Astrocyte of the spinal cord (primary cell): ENCODE data around the gene ZFP36L1.

Experiments
- DNase-seq: peaks from one replicate; pipeline ENCODE4 v3.0.0; 2011; ENCODE audit warnings: low read depth, low spot score
- H3K4me3 ChIP-seq: 2 replicates; pipeline ENCODE4 v1.5.1; 2011; ENCODE audit warnings: low read depth, mild to moderate bottlenecking, low read length, moderate library complexity
- in situ Hi-C: cut with HindIII; loops from 2 replicates; pipeline ENCODE4 v1.10.0; 2017; ENCODE audit warnings: low sequenced_read_pairs
- TF ChIP-seq, protein P1 (sequence below): IDR thresholded peaks from 2 replicates; pipeline ENCODE4 v1.5.1; 2012; ENCODE audit warnings: low read depth, mild to moderate bottlenecking, low read length, inconsistent platforms

Gene ZFP36L1

GRCh38 chr14:68811171-68811570 lies 18.3 kb upstream of the ZFP36L1 start:
- in situ Hi-C loops = no loop called here
- DNase-seq = no peak
- TF ChIP-seq, protein P1, sequence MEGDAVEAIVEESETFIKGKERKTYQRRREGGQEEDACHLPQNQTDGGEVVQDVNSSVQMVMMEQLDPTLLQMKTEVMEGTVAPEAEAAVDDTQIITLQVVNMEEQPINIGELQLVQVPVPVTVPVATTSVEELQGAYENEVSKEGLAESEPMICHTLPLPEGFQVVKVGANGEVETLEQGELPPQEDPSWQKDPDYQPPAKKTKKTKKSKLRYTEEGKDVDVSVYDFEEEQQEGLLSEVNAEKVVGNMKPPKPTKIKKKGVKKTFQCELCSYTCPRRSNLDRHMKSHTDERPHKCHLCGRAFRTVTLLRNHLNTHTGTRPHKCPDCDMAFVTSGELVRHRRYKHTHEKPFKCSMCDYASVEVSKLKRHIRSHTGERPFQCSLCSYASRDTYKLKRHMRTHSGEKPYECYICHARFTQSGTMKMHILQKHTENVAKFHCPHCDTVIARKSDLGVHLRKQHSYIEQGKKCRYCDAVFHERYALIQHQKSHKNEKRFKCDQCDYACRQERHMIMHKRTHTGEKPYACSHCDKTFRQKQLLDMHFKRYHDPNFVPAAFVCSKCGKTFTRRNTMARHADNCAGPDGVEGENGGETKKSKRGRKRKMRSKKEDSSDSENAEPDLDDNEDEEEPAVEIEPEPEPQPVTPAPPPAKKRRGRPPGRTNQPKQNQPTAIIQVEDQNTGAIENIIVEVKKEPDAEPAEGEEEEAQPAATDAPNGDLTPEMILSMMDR = no peak
- H3K4me3 ChIP-seq = no peak overlapping the region

GRCh38 chr14:68810173-68811153 lies 17.6 kb upstream of the ZFP36L1 start:
- no peak overlapping the region for H3K4me3 ChIP-seq
- in situ Hi-C loops = no loop called here
- DNase-seq = no peak
- TF ChIP-seq, protein P1 = no peak

DNA sequence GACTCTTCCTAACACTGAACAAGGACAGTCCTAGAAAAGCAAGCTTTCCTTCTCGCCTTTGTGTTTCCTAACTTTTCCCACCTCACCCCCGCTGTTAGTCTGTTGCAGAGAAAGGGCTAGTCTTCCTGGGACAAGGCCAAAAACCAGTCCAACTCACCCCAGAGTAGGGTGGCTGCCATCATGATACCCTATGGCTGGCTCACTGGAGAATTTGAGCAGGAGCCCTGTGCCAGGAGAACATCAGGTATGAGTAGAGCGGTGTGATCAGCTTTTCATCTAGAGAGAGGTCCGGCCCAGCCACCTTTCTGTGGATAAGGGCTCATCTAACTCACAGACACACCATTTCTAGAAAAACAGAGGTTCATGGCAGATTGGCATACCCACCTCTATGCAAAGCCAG lies 16.7 kb upstream of the ZFP36L1 start:
- in situ Hi-C loops = no loop called here

DNA sequence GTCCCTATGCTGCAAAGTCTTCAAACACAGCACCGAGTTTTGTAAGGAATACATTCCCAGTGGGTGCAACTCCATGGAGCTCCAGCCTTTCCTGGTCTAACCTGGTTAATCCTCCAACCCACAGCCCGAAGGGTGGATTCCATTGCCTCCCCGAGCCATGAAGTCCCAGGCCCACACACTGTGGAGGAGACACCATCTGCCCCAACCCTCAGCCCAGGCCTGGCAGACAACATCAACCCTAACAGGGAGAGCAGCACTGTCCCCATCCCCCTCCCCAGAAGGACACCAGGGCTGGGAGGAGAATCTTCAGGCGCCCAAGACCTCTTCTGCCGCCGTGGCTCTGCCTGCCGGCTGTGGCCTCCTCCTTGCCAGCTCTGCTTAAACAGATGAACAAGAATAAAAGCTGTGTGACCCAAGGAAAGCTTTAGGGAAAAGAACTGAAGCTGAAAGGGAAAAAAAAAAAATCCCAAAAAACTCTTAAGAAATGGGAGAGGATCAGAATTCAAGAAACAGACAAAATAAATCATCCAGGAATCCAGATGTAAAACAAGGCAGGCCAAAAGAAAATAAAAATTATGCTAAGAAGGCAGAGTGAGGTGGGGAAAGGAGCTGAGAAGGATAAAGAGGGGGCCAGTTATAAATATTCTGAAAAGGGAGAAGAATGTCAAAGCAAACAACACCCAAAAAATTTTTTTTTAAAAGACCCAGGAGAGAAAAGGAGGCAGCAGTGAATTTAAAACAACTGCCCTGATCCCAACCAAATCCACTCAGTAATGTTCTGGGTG lies 16.0 kb upstream of the ZFP36L1 start:
- DNase-seq = no peak
- TF ChIP-seq, protein P1 = no peak
- in situ Hi-C loops = no loop called here
- H3K4me3 ChIP-seq = no peak overlapping the region

More for the DNA sequence above, 16.7 kb upstream of the ZFP36L1 start:
- TF ChIP-seq, protein P1 = no peak
- H3K4me3 ChIP-seq = no peak overlapping the region
- no peak for DNase-seq

DNA sequence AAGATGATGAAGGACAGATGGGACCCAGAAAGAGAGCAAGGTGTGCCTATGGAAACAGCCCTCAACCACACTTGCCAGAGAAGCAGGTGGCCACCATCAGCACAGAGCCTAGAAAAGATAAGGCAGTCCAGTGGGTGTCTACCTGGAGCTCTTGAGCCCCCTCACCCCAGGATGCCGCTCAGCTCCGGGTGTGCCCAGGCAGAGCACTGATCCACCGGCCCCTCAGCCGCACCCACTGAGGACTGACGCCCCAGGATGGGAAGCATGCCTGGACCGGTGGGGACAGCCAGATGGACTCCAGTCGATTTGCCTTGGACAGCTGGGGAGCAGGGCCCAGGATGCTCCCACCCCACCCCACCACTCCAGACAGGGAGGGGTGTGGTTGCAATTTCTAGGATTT lies 15.1 kb upstream of the ZFP36L1 start:
- TF ChIP-seq, protein P1 = no peak
- H3K4me3 ChIP-seq = no peak overlapping the region
- in situ Hi-C loops = no loop called here
- no peak for DNase-seq

DNA sequence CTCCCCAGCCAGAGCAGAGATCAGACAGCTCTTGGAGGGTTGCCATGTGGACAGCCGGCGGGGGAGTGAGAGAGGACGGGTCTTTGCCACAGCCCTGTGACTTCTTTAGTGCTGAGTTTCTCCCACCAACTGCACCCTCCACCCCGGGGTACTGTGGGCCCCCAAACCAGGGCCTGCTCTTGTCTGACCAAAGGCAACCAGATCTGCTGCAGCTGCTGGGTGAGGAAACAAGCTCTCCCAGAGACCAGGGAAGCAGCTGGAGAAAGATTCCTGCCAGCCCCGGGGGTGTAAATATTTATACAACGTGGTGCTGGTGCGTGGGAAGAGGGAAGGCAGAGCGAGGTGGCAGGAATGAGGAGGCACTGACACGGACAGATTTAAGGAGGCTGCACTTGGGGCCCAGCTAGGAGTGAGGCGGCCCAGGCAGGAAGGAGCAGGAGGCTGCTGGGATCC lies 14.3 kb upstream of the ZFP36L1 start:
- TF ChIP-seq, protein P1 = no peak
- peak; percentile 71 for DNase-seq
- in situ Hi-C loops = no loop called here
- no peak overlapping the region for H3K4me3 ChIP-seq
